Astrocyte of the cerebellum (primary cell): ENCODE results near the gene COL23A1.

ENCODE experiments used
- DNase-seq: peaks from one replicate; pipeline ENCODE4 v3.0.0-alpha.2; 2011; ENCODE audit warnings: low read depth
- H3K4me3 ChIP-seq: 2 replicates; pipeline ENCODE4 v1.5.1; 2011; ENCODE audit warnings: mild to moderate bottlenecking, low read depth, low read length, moderate library complexity
- CTCF ChIP-seq: IDR thresholded peaks from 2 replicates; pipeline ENCODE4 v1.5.1; 2012; ENCODE audit warnings: low read length, low read depth, moderate library complexity, mild to moderate bottlenecking; ENCODE audit errors: missing control alignments
- in situ Hi-C: cut with HindIII; loops from 2 replicates; pipeline ENCODE4 v1.10.0; 2017; ENCODE audit warnings: low sequenced_read_pairs

COL23A1 gene

GRCh38 chr5:178274781-178275537 lies 315.2 kb downstream of the COL23A1 start:
- DNase-seq = no peak
- in situ Hi-C loops = loop anchor here (25.0 kb wide), 1 partner anchor 312 kb away; the partner anchor contains the start of gene COL23A1
- no peak for TF ChIP-seq CTCF

GRCh38 chr5:178273665-178274541 lies 316.3 kb downstream of the COL23A1 start:
- in situ Hi-C loops = no loop called here
- no peak overlapping the region for H3K4me3 ChIP-seq
- no peak for TF ChIP-seq CTCF
- DNase-seq = no peak

More at GRCh38 chr5:178274781-178275537, 315.2 kb downstream of the COL23A1 start:
- H3K4me3 ChIP-seq = no peak overlapping the region

- no peak for TF ChIP-seq CTCF
- H3K4me3 ChIP-seq = no peak overlapping the region
- in situ Hi-C loops = no loop called here
- no peak for DNase-seq
Observed at GRCh38 chr5:178273041-178273440, 317.2 kb downstream of the COL23A1 start.

GRCh38 chr5:178272591-178272990 lies 317.6 kb downstream of the COL23A1 start:
- H3K4me3 ChIP-seq = no peak overlapping the region
- TF ChIP-seq CTCF = no peak
- no peak for DNase-seq
- in situ Hi-C loops = no loop called here

GRCh38 chr5:178271726-178272479 lies 318.3 kb downstream of the COL23A1 start:
- H3K4me3 ChIP-seq = no peak overlapping the region
- TF ChIP-seq CTCF = no peak
- in situ Hi-C loops = no loop called here
- no peak for DNase-seq

- TF ChIP-seq CTCF = no peak
- in situ Hi-C loops = no loop called here
Observed at GRCh38 chr5:178271231-178271630, 319.0 kb downstream of the COL23A1 start.

More at GRCh38 chr5:178271231-178271630, 319.0 kb downstream of the COL23A1 start:
- no peak overlapping the region for H3K4me3 ChIP-seq
- no peak for DNase-seq
